ENCODE data around the gene ASGR2. TPM values are rescaled to one million over a fixed set of nuclear protein-coding genes. Genes with fewer than 3 reads are reported as not detected.

The ASGR2 gene
- total and polyA plus RNA-seq, 2 of the 13 experiments (the other 11 are each of a cell fraction or from before 2014, with no cell fraction given), result 320 to 754 TPM

GRCh38 chr17:7113273-7114071 is 1.1 kb downstream of the ASGR2 start (continued):
- TF ChIP-seq ZNF414 (CRISPR knock-in tag; IDR thresholded peaks at IDR 0.05), result 0 out of 2 replicates have a peak, but pooled peaks have one; percentile 60
- TF ChIP-seq MTERF4 (CRISPR knock-in tag; IDR thresholded peaks at IDR 0.05), result no peak
- peak; percentile 50; the same call in 1 of the 2 replicates for TF ChIP-seq EEA1 (CRISPR knock-in tag; IDR thresholded peaks at IDR 0.05; ENCODE audit: borderline replicate concordance)
- TF ChIP-seq ZFP1 (CRISPR knock-in tag; IDR thresholded peaks at IDR 0.05), result no peak
- TF ChIP-seq CBFB (CRISPR knock-in tag; IDR thresholded peaks at IDR 0.05), result no peak
- TF ChIP-seq SMC3 (IDR thresholded peaks at IDR 0.05; ENCODE audit: low read length), result no peak
- peak; percentile 83 for TF ChIP-seq FOXA1 (IDR thresholded peaks at IDR 0.05)
- no peak for TF ChIP-seq FOXA1 (CRISPR knock-in tag; IDR thresholded peaks at IDR 0.05)
- no peak for TF ChIP-seq AHR (CRISPR knock-in tag; IDR thresholded peaks at IDR 0.05)
- TF ChIP-seq ZNF543 (CRISPR knock-in tag; IDR thresholded peaks at IDR 0.05), result no peak
- no peak for TF ChIP-seq ZFYVE20 (CRISPR knock-in tag; IDR thresholded peaks at IDR 0.05; ENCODE audit: borderline replicate concordance, low read depth)
- TF ChIP-seq ZFP62 (CRISPR knock-in tag; IDR thresholded peaks at IDR 0.05), result no peak
- no peak for TF ChIP-seq REST (IDR thresholded peaks at IDR 0.05; ENCODE audit: borderline replicate concordance in 1 of 2, low read depth in 1 of 2, low read length in 2 of 2)
- TF ChIP-seq ZNF782 (CRISPR knock-in tag; IDR thresholded peaks at IDR 0.05; ENCODE audit: borderline replicate concordance), result no peak
- TF ChIP-seq SPEN (CRISPR knock-in tag; IDR thresholded peaks at IDR 0.05; ENCODE audit: low read depth), result no peak
- TF ChIP-seq PHF21A (CRISPR knock-in tag; IDR thresholded peaks at IDR 0.05), result no peak
- no peak for TF ChIP-seq NPAS2 (CRISPR knock-in tag; IDR thresholded peaks at IDR 0.05; ENCODE audit: borderline replicate concordance)
- no peak for TF ChIP-seq RBAK (CRISPR knock-in tag; IDR thresholded peaks at IDR 0.05)
- peak; percentile 81 for TF ChIP-seq ZNF589 (CRISPR knock-in tag; conservative IDR thresholded peaks at IDR 0.05)
- peak; percentile 75; the same call in 1 of the 2 replicates for TF ChIP-seq ZC3H13 (CRISPR knock-in tag; IDR thresholded peaks at IDR 0.05)
- no peak for TF ChIP-seq HHEX (CRISPR knock-in tag; IDR thresholded peaks at IDR 0.05)
- peak; percentile 65; the same call in 1 of the 2 replicates for TF ChIP-seq REL (CRISPR knock-in tag; conservative IDR thresholded peaks at IDR 0.05)
- TF ChIP-seq ZNF660 (CRISPR knock-in tag; IDR thresholded peaks at IDR 0.05; ENCODE audit: borderline replicate concordance, low read depth), result no peak
- TF ChIP-seq, protein P1, sequence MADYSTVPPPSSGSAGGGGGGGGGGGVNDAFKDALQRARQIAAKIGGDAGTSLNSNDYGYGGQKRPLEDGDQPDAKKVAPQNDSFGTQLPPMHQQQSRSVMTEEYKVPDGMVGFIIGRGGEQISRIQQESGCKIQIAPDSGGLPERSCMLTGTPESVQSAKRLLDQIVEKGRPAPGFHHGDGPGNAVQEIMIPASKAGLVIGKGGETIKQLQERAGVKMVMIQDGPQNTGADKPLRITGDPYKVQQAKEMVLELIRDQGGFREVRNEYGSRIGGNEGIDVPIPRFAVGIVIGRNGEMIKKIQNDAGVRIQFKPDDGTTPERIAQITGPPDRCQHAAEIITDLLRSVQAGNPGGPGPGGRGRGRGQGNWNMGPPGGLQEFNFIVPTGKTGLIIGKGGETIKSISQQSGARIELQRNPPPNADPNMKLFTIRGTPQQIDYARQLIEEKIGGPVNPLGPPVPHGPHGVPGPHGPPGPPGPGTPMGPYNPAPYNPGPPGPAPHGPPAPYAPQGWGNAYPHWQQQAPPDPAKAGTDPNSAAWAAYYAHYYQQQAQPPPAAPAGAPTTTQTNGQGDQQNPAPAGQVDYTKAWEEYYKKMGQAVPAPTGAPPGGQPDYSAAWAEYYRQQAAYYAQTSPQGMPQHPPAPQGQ (CRISPR knock-in tag; IDR thresholded peaks at IDR 0.05; ENCODE audit: borderline replicate concordance), result peak; percentile 89; the same call in 1 of the 2 replicates
